HG03103 (cell line): ENCODE data around the gene SMG6.
"Not testable (repeated sequence)": the region's sequence is repeated elsewhere in the genome, so short reads cannot be mapped to it uniquely, and the experiment has no call there.

Experiments used
- ATAC-seq: cut with Tn5 transposase; IDR thresholded peaks from one replicate; pipeline ENCODE4 v1.9.1; 2021; ENCODE audit warnings: low read depth; ENCODE audit not compliant: unreplicated experiment

The SMG6 gene

DNA sequence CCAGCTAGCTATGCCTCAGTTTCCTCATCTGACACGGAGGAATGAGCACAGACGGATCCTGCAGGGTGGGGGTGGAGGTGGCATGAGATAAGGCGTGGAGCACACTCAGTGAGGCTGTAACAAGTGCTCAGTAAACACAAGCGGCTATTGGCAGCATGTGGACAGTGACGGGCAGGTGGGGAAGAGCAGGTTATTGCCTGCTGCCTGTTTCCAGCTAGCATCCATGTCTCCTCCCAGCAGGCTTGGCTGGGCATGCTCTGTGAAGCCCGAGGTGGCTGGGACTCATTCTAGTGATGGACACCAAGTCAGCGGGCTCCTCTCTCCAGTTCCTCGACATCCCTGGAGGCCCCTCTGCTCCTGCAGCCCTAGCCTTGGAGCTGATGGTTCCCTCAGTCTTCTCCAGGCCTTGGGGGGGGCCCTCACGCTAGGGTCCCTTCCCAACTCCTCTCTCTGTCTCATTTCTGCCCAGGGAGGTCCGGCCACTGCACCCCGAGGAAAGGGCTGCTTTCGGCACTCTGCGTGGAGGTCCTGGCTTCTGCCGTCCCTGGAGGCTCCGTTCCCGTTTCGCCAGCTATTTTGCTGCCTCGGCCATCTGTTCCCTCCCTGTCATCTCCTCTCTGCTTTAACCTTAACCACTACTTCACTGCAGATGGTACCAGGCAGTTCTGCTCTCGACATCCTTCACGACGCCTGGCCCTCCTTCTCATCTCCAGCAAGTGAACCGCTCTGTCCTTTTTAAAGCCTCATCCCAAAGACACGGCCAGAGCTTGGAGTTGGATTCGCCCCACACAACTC is 284.7 kb downstream of the SMG6 start:
- ATAC-seq: no peak

DNA sequence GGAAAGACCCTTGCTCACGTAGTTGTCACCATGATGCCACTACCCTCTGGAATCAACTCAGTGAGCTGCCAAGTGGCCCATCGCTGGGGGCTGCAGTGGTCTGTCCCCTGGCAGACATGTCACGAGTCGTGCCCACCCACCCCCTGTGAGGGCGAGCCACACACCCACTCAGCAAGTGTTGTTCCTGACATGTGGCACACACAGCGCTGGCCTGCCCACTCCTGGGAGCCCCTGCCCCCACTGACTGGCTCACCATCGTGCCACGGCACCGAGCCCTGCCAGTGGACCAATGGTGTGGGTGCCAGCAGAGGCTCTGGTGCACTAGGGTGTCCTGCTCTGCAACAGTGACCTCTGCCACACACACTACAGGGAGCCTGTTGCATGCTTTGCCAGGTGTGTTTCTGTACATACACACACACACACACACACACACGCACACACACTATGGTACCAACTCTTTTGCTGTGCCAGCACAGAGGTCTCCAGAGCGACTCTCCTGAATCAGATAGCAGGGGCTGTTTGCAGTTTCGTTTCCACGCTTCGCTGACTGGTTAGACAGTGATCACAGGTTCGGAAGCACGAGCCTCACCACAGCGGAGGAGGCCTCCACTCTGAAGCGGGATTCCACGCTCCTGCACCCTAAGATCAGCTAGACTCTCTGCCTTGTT is 286.2 kb downstream of the SMG6 start:
- no peak for ATAC-seq

DNA sequence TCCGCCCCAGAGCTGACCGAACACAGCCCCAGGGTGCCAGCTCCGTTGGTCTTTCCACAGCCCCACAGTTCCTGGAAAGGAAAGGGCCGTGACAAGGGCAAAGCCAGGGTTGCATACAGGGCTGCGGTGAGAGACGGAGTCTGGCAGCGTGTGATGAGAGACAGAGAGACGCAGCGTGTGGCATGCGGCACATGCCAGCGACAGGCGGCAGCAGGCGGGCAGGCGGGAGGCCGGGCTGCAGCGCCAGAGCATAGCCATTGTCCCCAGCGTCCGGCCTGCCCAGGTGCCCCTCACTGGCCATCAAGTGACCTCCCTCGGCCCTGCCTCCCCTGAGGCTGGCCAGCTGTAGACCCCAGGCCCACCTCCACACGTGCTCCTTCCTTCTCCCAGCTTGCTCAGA is 287.1 kb downstream of the SMG6 start:
- no peak for ATAC-seq

DNA sequence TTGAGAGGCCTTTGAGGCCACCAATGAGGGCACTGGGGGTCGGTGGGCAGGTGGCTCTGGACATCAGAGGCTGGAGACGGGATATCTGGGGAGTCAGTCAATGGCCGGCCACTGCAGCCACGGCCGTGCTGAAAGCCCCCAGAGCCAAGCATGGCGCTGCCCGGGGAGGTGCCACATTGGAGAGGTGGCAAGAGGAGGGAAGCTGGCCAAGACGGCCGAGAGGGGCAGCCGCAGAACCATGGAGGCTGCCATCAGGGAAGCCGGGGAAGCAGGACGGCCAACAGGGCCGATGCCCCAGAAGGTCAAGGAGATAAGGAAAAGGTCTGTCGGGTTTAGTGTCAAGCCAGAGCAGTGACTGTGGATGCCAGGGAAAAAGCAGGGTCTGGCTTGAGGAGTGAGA is 288.3 kb downstream of the SMG6 start:
- ATAC-seq: no peak

DNA sequence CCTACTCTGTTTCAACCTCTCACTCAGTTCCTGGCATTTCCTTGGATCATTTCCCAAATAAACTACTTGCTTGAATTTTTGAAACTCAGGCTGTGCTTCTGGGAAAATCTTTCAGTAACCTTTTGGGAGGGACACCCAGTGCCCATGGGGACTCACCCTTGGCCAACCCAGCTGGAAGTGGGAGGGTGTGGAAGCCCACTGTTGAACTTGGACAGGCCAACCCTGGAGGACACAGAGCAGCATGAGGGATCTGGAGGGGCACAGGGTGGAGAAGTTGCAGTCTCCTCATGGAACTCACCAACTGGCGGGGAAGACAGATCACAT is 289.6 kb downstream of the SMG6 start:
- ATAC-seq: no peak

DNA sequence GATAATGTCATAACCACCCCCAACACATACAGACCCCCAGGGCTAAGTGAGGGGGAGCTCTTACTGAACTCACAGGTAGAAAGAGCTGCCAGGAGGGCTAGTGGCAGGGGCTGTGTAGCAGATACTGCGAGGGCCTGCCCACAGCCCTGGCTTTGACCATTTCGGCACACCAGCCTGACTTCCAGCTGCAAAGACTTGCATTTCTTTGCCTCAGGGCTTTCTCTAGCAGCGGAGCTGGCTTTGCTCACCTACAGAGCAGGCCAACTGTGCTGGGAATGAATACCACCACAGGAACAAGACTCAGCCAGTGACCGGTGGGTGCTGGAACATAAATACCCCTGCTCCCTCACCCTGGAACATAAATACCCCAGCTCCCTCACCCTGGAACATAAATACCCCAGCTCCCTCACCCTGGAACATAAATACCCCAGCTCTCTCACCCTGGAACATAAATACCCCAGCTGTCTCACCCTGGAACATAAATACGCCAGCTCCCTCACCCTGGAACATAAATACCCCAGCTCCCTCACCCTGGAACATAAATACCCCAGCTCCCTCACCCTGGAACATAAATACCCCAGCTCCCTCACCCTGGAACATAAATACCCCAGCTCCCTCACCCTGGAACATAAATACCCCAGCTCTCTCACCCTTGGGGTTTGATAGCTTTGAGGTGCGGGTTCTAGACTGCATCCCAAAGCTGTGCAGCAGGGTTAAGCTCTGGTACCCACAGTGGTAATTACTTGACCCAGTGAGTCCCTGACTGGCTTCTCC is 290.2 kb downstream of the SMG6 start:
- not testable (repeated sequence) for ATAC-seq

DNA sequence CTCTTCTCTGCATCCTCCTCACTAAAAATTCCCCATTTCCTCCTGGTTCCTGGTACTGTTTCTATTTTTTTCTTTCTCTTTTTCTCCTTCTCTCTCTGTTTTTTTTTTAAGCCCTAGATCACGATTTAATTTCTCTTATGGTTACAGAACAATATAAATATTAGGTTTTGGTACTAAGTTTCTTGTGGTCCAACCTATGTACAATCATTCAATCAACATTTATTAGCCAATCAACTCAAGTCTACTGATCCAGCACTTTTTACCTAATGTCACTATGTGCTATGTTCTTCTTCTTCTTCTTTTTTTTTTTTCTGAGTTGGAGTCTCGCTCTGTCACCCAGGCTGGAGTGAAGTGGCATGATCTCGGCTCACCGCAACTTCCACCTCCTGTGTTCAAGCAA is 291.1 kb downstream of the SMG6 start:
- no peak for ATAC-seq

DNA sequence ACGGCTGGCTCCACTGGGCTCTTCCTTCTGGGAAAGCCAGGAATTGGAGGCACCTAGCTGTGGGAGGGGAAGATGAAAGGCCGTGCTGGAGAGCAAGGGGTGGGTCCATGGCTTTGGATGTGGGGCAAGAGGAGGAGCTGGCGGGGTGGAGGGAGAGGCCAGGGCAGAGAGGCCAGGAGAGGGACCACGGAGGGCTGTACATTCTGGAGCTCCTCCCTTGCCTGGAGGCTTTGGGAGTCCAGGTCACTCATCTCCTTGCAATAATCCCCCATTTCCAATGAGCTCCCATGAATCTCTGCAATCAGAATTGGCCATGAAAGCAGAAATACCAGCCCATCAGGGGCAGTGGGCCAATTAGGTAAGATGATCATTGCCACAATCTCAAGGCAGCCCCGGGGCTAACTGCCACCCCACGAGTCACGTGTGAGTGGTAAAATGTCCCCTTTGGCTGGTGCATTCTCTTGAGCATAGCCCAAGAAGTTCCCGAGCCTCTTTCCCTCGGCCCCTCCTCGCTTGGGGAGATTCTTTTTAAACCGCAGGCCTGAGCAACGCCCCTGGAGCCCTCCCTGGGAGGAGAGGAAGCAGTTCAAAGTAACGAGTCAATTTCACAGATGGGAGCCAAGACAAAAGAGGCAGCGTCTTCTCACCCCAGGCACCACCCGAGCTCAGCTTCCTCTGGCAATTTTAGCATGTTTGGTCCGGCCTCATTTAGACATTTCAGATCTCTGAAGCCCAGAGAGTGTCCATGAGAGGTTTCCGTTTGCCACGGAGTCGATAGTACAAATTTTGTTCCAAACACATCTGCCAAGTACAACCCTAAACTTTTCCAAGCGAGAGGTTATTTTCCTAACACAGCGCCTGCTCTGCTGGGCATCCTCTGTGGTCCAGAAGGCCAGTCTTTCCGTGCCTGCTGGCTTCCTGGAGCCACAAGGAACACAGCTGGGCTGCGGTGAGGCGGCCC is 291.9 kb downstream of the SMG6 start:
- ATAC-seq: no peak
